Upper lobe of right lung (tissue), 1 donor: ENCODE data around the gene SLC2A1. TPM values are rescaled to one million over a fixed set of nuclear protein-coding genes. Genes with fewer than 3 reads are reported as not detected.
A peak's percentile ranks its signal among the peaks of the same experiment; 100 is the strongest.

Experiments
- ATAC-seq: fragments of 200-7000 bp; cut with Tn5 transposase; one replicate; pipeline ENCODE4 v1.9.1; 2020; ENCODE audit warnings: mild to moderate bottlenecking, moderate library complexity
- DNase-seq: peaks from one replicate; pipeline ENCODE4 v3.0.0-alpha.2; 2020
- H3K27ac ChIP-seq: fragments of 200-600 bp; one replicate; pipeline ENCODE4 v1.8.0; 2022
- H3K27me3 ChIP-seq: fragments of 200-600 bp; one replicate; pipeline ENCODE4 v1.8.0; 2022; ENCODE audit warnings: mild to moderate bottlenecking
- H3K36me3 ChIP-seq: fragments of 200-600 bp; one replicate; pipeline ENCODE4 v1.8.0; 2022
- H3K4me1 ChIP-seq: fragments of 200-600 bp; one replicate; pipeline ENCODE4 v1.8.0; 2022
- H3K4me3 ChIP-seq: fragments of 200-600 bp; one replicate; pipeline ENCODE4 v1.8.0; 2022; ENCODE audit warnings: mild to moderate bottlenecking
- H3K9me3 ChIP-seq: fragments of 200-600 bp; one replicate; pipeline ENCODE4 v1.8.0; 2022
- CTCF ChIP-seq: fragments of 200-600 bp; IDR thresholded peaks from one replicate; pipeline ENCODE4 v1.8.0; 2022; ENCODE audit warnings: antibody characterized with exemption
- intact Hi-C: fragments of 100-400 bp; cut with DNase I; formaldehyde crosslinking; loops from one replicate; pipeline ENCODE4 v1.11.0; 2022
- total RNA-seq: library from RNA; stranded (reverse); fragmentation: NEBNext Ultra II Directional; extraction: Animal tissue kit (Norgen Biotek cat#: 25700); gene quantifications from one replicate; pipeline ENCODE4 v1.2.1, GENCODE V29; 2021
- donor health status: DM: no; HTN: yes; CAD: no; lungs with severe emphysema.

SLC2A1 gene
- total RNA-seq, 1 donor from 2014 or later: 12.9 TPM

- ATAC-seq (no peak), DNase-seq (no peak)
- no peaks in the 10 kb centered on the region for H3K36me3 ChIP-seq
- intact Hi-C loops: no loop called here
- H3K4me3 ChIP-seq: no peak overlapping the region
- H3K27ac ChIP-seq: peak overlapping the region; percentile 19
- H3K27me3 ChIP-seq: no peaks in the 10 kb centered on the region
- no peaks in the 10 kb centered on the region for H3K9me3 ChIP-seq
- no peak for TF ChIP-seq CTCF
- peaks cover 55% of the 10 kb centered on the region for H3K4me1 ChIP-seq
These were observed 13.5 kb downstream of the SLC2A1 start for GRCh38 chr1:42945164-42945563.

GRCh38 chr1:42944246-42944928, 14.3 kb downstream of the SLC2A1 start:
- ATAC-seq: peak; percentile 30
- no peaks in the 10 kb centered on the region for H3K9me3 ChIP-seq
- intact Hi-C loops: no loop called here

GRCh38 chr1:42943728-42944127, 14.9 kb downstream of the SLC2A1 start:
- no peak for ATAC-seq
- no peaks in the 10 kb centered on the region for H3K36me3 ChIP-seq
- no peak overlapping the region for H3K4me3 ChIP-seq

More at GRCh38 chr1:42944246-42944928, 14.3 kb downstream of the SLC2A1 start:
- Histone ChIP-seq H3K36me3 (no peaks in the 10 kb centered on the region), H3K4me1 (peaks cover 60% of the 10 kb centered on the region), H3K27me3 (no peaks in the 10 kb centered on the region), H3K4me3 (no peak overlapping the region), H3K27ac (peak overlapping the region; percentile 19)
- no peak for TF ChIP-seq CTCF
- DNase-seq: no peak

GRCh38 chr1:42943166-42943565, 15.5 kb downstream of the SLC2A1 start:
- Histone ChIP-seq H3K4me3 (no peak overlapping the region), H3K27ac (no peak overlapping the region), H3K9me3 (no peaks in the 10 kb centered on the region), H3K36me3 (no peaks in the 10 kb centered on the region), H3K27me3 (no peaks in the 10 kb centered on the region), H3K4me1 (peaks cover 64% of the 10 kb centered on the region)
- TF ChIP-seq CTCF: no peak
- ATAC-seq (peak; percentile 76), DNase-seq (peak; percentile 76)
- intact Hi-C loops: no loop called here

More at GRCh38 chr1:42943728-42944127, 14.9 kb downstream of the SLC2A1 start:
- peaks cover 62% of the 10 kb centered on the region for H3K4me1 ChIP-seq
- intact Hi-C loops: no loop called here
- H3K27ac ChIP-seq: peak overlapping the region; percentile 19
- no peaks in the 10 kb centered on the region for H3K9me3 ChIP-seq
- no peaks in the 10 kb centered on the region for H3K27me3 ChIP-seq
- no peak for TF ChIP-seq CTCF
- no peak for DNase-seq

GRCh38 chr1:42942444-42942843, 16.2 kb downstream of the SLC2A1 start:
- TF ChIP-seq CTCF: no peak
- ATAC-seq: no peak
- H3K27ac ChIP-seq: peak overlapping the region; percentile 49
- no peak for DNase-seq
- intact Hi-C loops: no loop called here
- H3K9me3 ChIP-seq: no peaks in the 10 kb centered on the region
- peaks cover 71% of the 10 kb centered on the region for H3K4me1 ChIP-seq
- H3K36me3 ChIP-seq: no peaks in the 10 kb centered on the region
- H3K27me3 ChIP-seq: no peaks in the 10 kb centered on the region
- no peak overlapping the region for H3K4me3 ChIP-seq
